Measurements from ENCODE around the gene ARHGAP12. TPM values are rescaled to one million over a fixed set of nuclear protein-coding genes. Genes with fewer than 3 reads are reported as not detected.

ARHGAP12 gene
- total RNA-seq, 1 donor from 2014 or later: 61.6 TPM

- no peaks in the 10 kb centered on the region for H3K9me3 ChIP-seq (ENCODE audit: control insufficient read depth in 3 of 3, low read length in 3 of 3)
- peak overlapping the region; percentile 62 for H3K27ac ChIP-seq (ENCODE audit: low read depth, low read length)
- H3K4me3 ChIP-seq (ENCODE audit: low read length in 3 of 3): peak overlapping the region; percentile 85 to 92 (median 91)
- no peaks in the 10 kb centered on the region for H3K36me3 ChIP-seq (ENCODE audit: control insufficient read depth in 3 of 3, insufficient read depth in 3 of 3, low read length in 3 of 3)
- peaks cover 8 to 26% (median 24%) of the 10 kb centered on the region in 3 donors for H3K4me1 ChIP-seq (ENCODE audit: control insufficient read depth in 3 of 3, insufficient read depth in 3 of 3, low read length in 3 of 3)
- peak overlapping the region; percentile 75 to 92 (median 78) for H3K9ac ChIP-seq (ENCODE audit: low read depth in 1 of 3, low read length in 3 of 3)
- no peaks in the 10 kb centered on the region for H3K27me3 ChIP-seq (ENCODE audit: control insufficient read depth in 3 of 3, insufficient read depth in 3 of 3, low read length in 3 of 3)
Observed at GRCh38 chr10:31926765-31927564, 1.7 kb downstream of the ARHGAP12 start.

GRCh38 chr10:31926160-31926559 is 2.5 kb downstream of the ARHGAP12 start:
- Histone ChIP-seq H3K9me3 (ENCODE audit: control insufficient read depth in 3 of 3, low read length in 3 of 3) (no peaks in the 10 kb centered on the region), H3K4me1 (ENCODE audit: control insufficient read depth in 3 of 3, insufficient read depth in 3 of 3, low read length in 3 of 3) (peaks cover 8 to 26% (median 24%) of the 10 kb centered on the region in 3 donors), H3K4me3 (ENCODE audit: low read length in 3 of 3) (no peak overlapping the region), H3K27me3 (ENCODE audit: control insufficient read depth in 3 of 3, insufficient read depth in 3 of 3, low read length in 3 of 3) (no peaks in the 10 kb centered on the region), H3K36me3 (ENCODE audit: control insufficient read depth in 3 of 3, insufficient read depth in 3 of 3, low read length in 3 of 3) (no peaks in the 10 kb centered on the region), H3K27ac (ENCODE audit: low read depth, low read length) (no peak overlapping the region), H3K9ac (ENCODE audit: low read depth in 1 of 3, low read length in 3 of 3) (no peak overlapping the region)

GRCh38 chr10:31924833-31925232 is 3.8 kb downstream of the ARHGAP12 start:
- Histone ChIP-seq H3K27ac (ENCODE audit: low read depth, low read length) (no peak overlapping the region), H3K9ac (ENCODE audit: low read depth in 1 of 3, low read length in 3 of 3) (no peak overlapping the region), H3K4me1 (ENCODE audit: control insufficient read depth in 3 of 3, insufficient read depth in 3 of 3, low read length in 3 of 3) (peaks cover 8 to 18% (median 15%) of the 10 kb centered on the region in 3 donors)

GRCh38 chr10:31923389-31923788 is 5.2 kb downstream of the ARHGAP12 start:
- no peaks in the 10 kb centered on the region for H3K9me3 ChIP-seq (ENCODE audit: control insufficient read depth in 3 of 3, low read length in 3 of 3)
- H3K4me3 ChIP-seq (ENCODE audit: low read length in 3 of 3): no peak overlapping the region
- no peaks in the 10 kb centered on the region for H3K36me3 ChIP-seq (ENCODE audit: control insufficient read depth in 3 of 3, insufficient read depth in 3 of 3, low read length in 3 of 3)
- no peak overlapping the region for H3K27ac ChIP-seq (ENCODE audit: low read depth, low read length)
- H3K9ac ChIP-seq (ENCODE audit: low read depth in 1 of 3, low read length in 3 of 3): no peak overlapping the region
- H3K27me3 ChIP-seq (ENCODE audit: control insufficient read depth in 3 of 3, insufficient read depth in 3 of 3, low read length in 3 of 3): no peaks in the 10 kb centered on the region
- H3K4me1 ChIP-seq (ENCODE audit: control insufficient read depth in 3 of 3, insufficient read depth in 3 of 3, low read length in 3 of 3): peaks cover 8 to 16% (median 11%) of the 10 kb centered on the region in 3 donors

More at GRCh38 chr10:31924833-31925232, 3.8 kb downstream of the ARHGAP12 start:
- no peak overlapping the region for H3K4me3 ChIP-seq (ENCODE audit: low read length in 3 of 3)
- no peaks in the 10 kb centered on the region for H3K9me3 ChIP-seq (ENCODE audit: control insufficient read depth in 3 of 3, low read length in 3 of 3)
- H3K36me3 ChIP-seq (ENCODE audit: control insufficient read depth in 3 of 3, insufficient read depth in 3 of 3, low read length in 3 of 3): no peaks in the 10 kb centered on the region
- no peaks in the 10 kb centered on the region for H3K27me3 ChIP-seq (ENCODE audit: control insufficient read depth in 3 of 3, insufficient read depth in 3 of 3, low read length in 3 of 3)

GRCh38 chr10:31921031-31921430 is 7.6 kb downstream of the ARHGAP12 start:
- no peaks in the 10 kb centered on the region for H3K9me3 ChIP-seq (ENCODE audit: control insufficient read depth in 3 of 3, low read length in 3 of 3)
- H3K36me3 ChIP-seq (ENCODE audit: control insufficient read depth in 3 of 3, insufficient read depth in 3 of 3, low read length in 3 of 3): no peaks in the 10 kb centered on the region
- no peak overlapping the region for H3K27ac ChIP-seq (ENCODE audit: low read depth, low read length)
- peaks cover 0 to 3% (median 1%) of the 10 kb centered on the region in 3 donors for H3K4me1 ChIP-seq (ENCODE audit: control insufficient read depth in 3 of 3, insufficient read depth in 3 of 3, low read length in 3 of 3)
- no peak overlapping the region for H3K4me3 ChIP-seq (ENCODE audit: low read length in 3 of 3)
- no peaks in the 10 kb centered on the region for H3K27me3 ChIP-seq (ENCODE audit: control insufficient read depth in 3 of 3, insufficient read depth in 3 of 3, low read length in 3 of 3)
- H3K9ac ChIP-seq (ENCODE audit: low read depth in 1 of 3, low read length in 3 of 3): no peak overlapping the region

- Histone ChIP-seq H3K4me3 (ENCODE audit: low read length in 3 of 3) (no peak overlapping the region), H3K9ac (ENCODE audit: low read depth in 1 of 3, low read length in 3 of 3) (no peak overlapping the region), H3K9me3 (ENCODE audit: control insufficient read depth in 3 of 3, low read length in 3 of 3) (no peaks in the 10 kb centered on the region), H3K4me1 (ENCODE audit: control insufficient read depth in 3 of 3, insufficient read depth in 3 of 3, low read length in 3 of 3) (peaks cover 0 to 2% (median 0%) of the 10 kb centered on the region in 3 donors), H3K36me3 (ENCODE audit: control insufficient read depth in 3 of 3, insufficient read depth in 3 of 3, low read length in 3 of 3) (no peaks in the 10 kb centered on the region), H3K27ac (ENCODE audit: low read depth, low read length) (no peak overlapping the region), H3K27me3 (ENCODE audit: control insufficient read depth in 3 of 3, insufficient read depth in 3 of 3, low read length in 3 of 3) (no peaks in the 10 kb centered on the region)
Observed at GRCh38 chr10:31920538-31920937, 8.1 kb downstream of the ARHGAP12 start.

GRCh38 chr10:31918671-31919409 is 9.8 kb downstream of the ARHGAP12 start:
- peaks cover 0 to 2% (median 0%) of the 10 kb centered on the region in 3 donors for H3K4me1 ChIP-seq (ENCODE audit: control insufficient read depth in 3 of 3, insufficient read depth in 3 of 3, low read length in 3 of 3)
- no peak overlapping the region for H3K9ac ChIP-seq (ENCODE audit: low read depth in 1 of 3, low read length in 3 of 3)
- H3K36me3 ChIP-seq (ENCODE audit: control insufficient read depth in 3 of 3, insufficient read depth in 3 of 3, low read length in 3 of 3): no peaks in the 10 kb centered on the region
- H3K4me3 ChIP-seq (ENCODE audit: low read length in 3 of 3): no peak overlapping the region
- no peaks in the 10 kb centered on the region for H3K27me3 ChIP-seq (ENCODE audit: control insufficient read depth in 3 of 3, insufficient read depth in 3 of 3, low read length in 3 of 3)
- H3K9me3 ChIP-seq (ENCODE audit: control insufficient read depth in 3 of 3, low read length in 3 of 3): no peaks in the 10 kb centered on the region
- H3K27ac ChIP-seq (ENCODE audit: low read depth, low read length): no peak overlapping the region

GRCh38 chr10:31914370-31914769 is 14.3 kb downstream of the ARHGAP12 start:
- H3K36me3 ChIP-seq (ENCODE audit: control insufficient read depth in 3 of 3, insufficient read depth in 3 of 3, low read length in 3 of 3): no peaks in the 10 kb centered on the region
- H3K4me1 ChIP-seq (ENCODE audit: control insufficient read depth in 3 of 3, insufficient read depth in 3 of 3, low read length in 3 of 3): peaks cover 11% of the 10 kb centered on the region in 3 donors
- H3K4me3 ChIP-seq (ENCODE audit: low read length in 3 of 3): no peak overlapping the region
- H3K27me3 ChIP-seq (ENCODE audit: control insufficient read depth in 3 of 3, insufficient read depth in 3 of 3, low read length in 3 of 3): no peaks in the 10 kb centered on the region
- no peak overlapping the region for H3K27ac ChIP-seq (ENCODE audit: low read depth, low read length)
- no peaks in the 10 kb centered on the region for H3K9me3 ChIP-seq (ENCODE audit: control insufficient read depth in 3 of 3, low read length in 3 of 3)
- H3K9ac ChIP-seq (ENCODE audit: low read depth in 1 of 3, low read length in 3 of 3): no peak overlapping the region

GRCh38 chr10:31912898-31913850 is 15.5 kb downstream of the ARHGAP12 start:
- peaks cover 0 to 1% (median 0%) of the 10 kb centered on the region in 3 donors for H3K36me3 ChIP-seq (ENCODE audit: control insufficient read depth in 3 of 3, insufficient read depth in 3 of 3, low read length in 3 of 3)
- no peak overlapping the region for H3K27ac ChIP-seq (ENCODE audit: low read depth, low read length)
- peaks cover 11 to 16% (median 11%) of the 10 kb centered on the region in 3 donors for H3K4me1 ChIP-seq (ENCODE audit: control insufficient read depth in 3 of 3, insufficient read depth in 3 of 3, low read length in 3 of 3)
- no peaks in the 10 kb centered on the region for H3K27me3 ChIP-seq (ENCODE audit: control insufficient read depth in 3 of 3, insufficient read depth in 3 of 3, low read length in 3 of 3)
- H3K4me3 ChIP-seq (ENCODE audit: low read length in 3 of 3): peak overlapping the region in 1 of 3 donors; percentile 19
- no peaks in the 10 kb centered on the region for H3K9me3 ChIP-seq (ENCODE audit: control insufficient read depth in 3 of 3, low read length in 3 of 3)
- no peak overlapping the region for H3K9ac ChIP-seq (ENCODE audit: low read depth in 1 of 3, low read length in 3 of 3)
